Body of pancreas (tissue), 4 donors: ENCODE measurements around the gene USP46. TPM values are rescaled to one million over a fixed set of nuclear protein-coding genes. Genes with fewer than 3 reads are reported as not detected.

Source experiments
- ATAC-seq: fragments of 150-250 bp; one replicate; pipeline ENCODE4 v1.9.1; 2016
- DNase-seq, 4 donors: peaks; one replicate each; pipeline ENCODE4 v3.0.0-alpha.2; 2019
- H3K27ac ChIP-seq, 4 donors: fragments of 200-600 bp; sonication (generic); 1 replicate in 3 of 4; 2 replicates in 1 of 4; pipeline versions ENCODE4 v1.5.1 to v1.6.1; 2016 to 2019; ENCODE audit warnings: mild to moderate bottlenecking in 1 of 4, mixed read lengths in 1 of 4, moderate library complexity in 1 of 4
- H3K27me3 ChIP-seq, 2 donors: fragments of 200-600 bp; sonication (generic); one replicate each; pipeline ENCODE4 v1.6.0; 2016; ENCODE audit warnings: mild to moderate bottlenecking in 1 of 2
- H3K36me3 ChIP-seq, 2 donors: fragments of 200-600 bp; sonication (generic); replicated peaks in 1 of 2; 2 replicates each; pipeline ENCODE4 v1.5.1; 2016; ENCODE audit warnings: low read depth in 2 of 2; ENCODE audit not compliant: insufficient read depth in 1 of 2
- H3K4me1 ChIP-seq: fragments of 200-600 bp; sonication (generic); one replicate; pipeline ENCODE4 v1.6.0; 2016
- H3K4me3 ChIP-seq, 2 donors: fragments of 200-600 bp; sonication (generic); 1 replicate in 1 of 2; 2 replicates in 1 of 2; pipeline ENCODE4 v1.5.1; 2016 to 2019
- H3K9me3 ChIP-seq, 3 donors: fragments of 200-600 bp; sonication (generic); 1 replicate in 2 of 3; 2 replicates in 1 of 3; pipeline ENCODE4 v1.5.1; 2016
- CTCF ChIP-seq, 7 experiments: fragments of 450-650 bp in 4 of 7; fragments of 200-600 bp in 3 of 7; sonication (generic) in 3 of 7; IDR thresholded peaks; one replicate each; pipeline ENCODE4 v1.5.1; 2016 to 2019; ENCODE audit warnings: antibody characterized with exemption in 7 of 7
- POLR2A ChIP-seq, 3 donors: fragments of 450-650 bp; IDR thresholded peaks; one replicate each; pipeline ENCODE4 v1.6.1; 2016; ENCODE audit warnings: antibody characterized with exemption in 3 of 3, mild to moderate bottlenecking in 2 of 3
- WGBS, 2 donors: methylation state at CpG; one replicate each; pipeline ENCODE4 v1.1.5; 2017; 5-methylcytosine and 5-hydroxymethylcytosine counted together
- intact Hi-C: fragments of 100-400 bp; cut with DNase I; formaldehyde crosslinking; loops from one replicate; pipeline ENCODE4 v1.15.1; 2023
- total RNA-seq, 2 donors: library from RNA; depleted of rRNA; stranded (reverse); fragments of >200 nt; gene quantifications; one replicate each; pipeline ENCODE4 v1.1.0, GENCODE V29; 2016

USP46 gene
- total RNA-seq, 2 donors from 2014 or later, result 6.7 to 6.9 TPM

- Histone ChIP-seq H3K27me3 (no peaks in the 10 kb centered on the region), H3K4me3 (no peak overlapping the region), H3K27ac (no peak overlapping the region), H3K4me1 (no peaks in the 10 kb centered on the region), H3K36me3 (no peaks in the 10 kb centered on the region), H3K9me3 (no peaks in the 10 kb centered on the region)
- WGBS, 2 donors, result 79 to 80% methylated on average over 2 of the region's 2 CpGs
- intact Hi-C loops, result no loop called here
- ATAC-seq, result no peak
- TF ChIP-seq CTCF (IDR thresholded peaks at IDR 0.05) (no peak), POLR2A (IDR thresholded peaks at IDR 0.05) (no peak)
- DNase-seq, result no peak
These were observed 35.8 kb upstream of the USP46 start for GRCh38 chr4:52694936-52695335.

GRCh38 chr4:52693492-52693891 is 34.4 kb upstream of the USP46 start:
- Histone ChIP-seq H3K4me1 (no peaks in the 10 kb centered on the region), H3K36me3 (no peaks in the 10 kb centered on the region), H3K27me3 (no peaks in the 10 kb centered on the region), H3K9me3 (no peaks in the 10 kb centered on the region), H3K27ac (no peak overlapping the region), H3K4me3 (no peak overlapping the region)
- no peak for ATAC-seq
- intact Hi-C loops, result no loop called here
- TF ChIP-seq POLR2A (IDR thresholded peaks at IDR 0.05), result no peak
- TF ChIP-seq CTCF (IDR thresholded peaks at IDR 0.05), result no peak
- DNase-seq, result no peak

- DNase-seq (no peak), ATAC-seq (no peak)
- Histone ChIP-seq H3K9me3 (no peaks in the 10 kb centered on the region), H3K36me3 (no peaks in the 10 kb centered on the region), H3K27ac (no peak overlapping the region), H3K4me1 (no peaks in the 10 kb centered on the region), H3K27me3 (no peaks in the 10 kb centered on the region), H3K4me3 (no peak overlapping the region)
- intact Hi-C loops, result no loop called here
- TF ChIP-seq POLR2A (IDR thresholded peaks at IDR 0.05) (no peak), CTCF (IDR thresholded peaks at IDR 0.05) (no peak)
These were observed 30.0 kb upstream of the USP46 start for GRCh38 chr4:52689096-52689495.

GRCh38 chr4:52687696-52688095 is 28.6 kb upstream of the USP46 start:
- Histone ChIP-seq H3K4me3 (no peak overlapping the region), H3K36me3 (no peaks in the 10 kb centered on the region), H3K9me3 (no peaks in the 10 kb centered on the region), H3K27ac (no peak overlapping the region), H3K27me3 (no peaks in the 10 kb centered on the region), H3K4me1 (no peaks in the 10 kb centered on the region)
- TF ChIP-seq CTCF (IDR thresholded peaks at IDR 0.05) (no peak), POLR2A (IDR thresholded peaks at IDR 0.05) (no peak)
- DNase-seq (no peak), ATAC-seq (no peak)
- 80 to 94% methylated on average over 3 of the region's 3 CpGs for WGBS, 2 donors
- intact Hi-C loops, result no loop called here

- H3K4me3 ChIP-seq, result no peak overlapping the region
These were observed 26.2 kb upstream of the USP46 start for GRCh38 chr4:52685316-52685715.

More at GRCh38 chr4:52685316-52685715, 26.2 kb upstream of the USP46 start:
- TF ChIP-seq CTCF (IDR thresholded peaks at IDR 0.05), result no peak
- no peak for TF ChIP-seq POLR2A (IDR thresholded peaks at IDR 0.05)
- DNase-seq, result no peak
- no peak for ATAC-seq
- Histone ChIP-seq H3K27me3 (no peaks in the 10 kb centered on the region), H3K4me1 (no peaks in the 10 kb centered on the region), H3K9me3 (no peaks in the 10 kb centered on the region), H3K36me3 (no peaks in the 10 kb centered on the region), H3K27ac (no peak overlapping the region)
- WGBS, 2 donors, result 91 to 92% methylated on average over 6 of the region's 6 CpGs
- intact Hi-C loops, result no loop called here
